Measurements from ENCODE around the gene SLC28A1.

The SLC28A1 gene

DNA sequence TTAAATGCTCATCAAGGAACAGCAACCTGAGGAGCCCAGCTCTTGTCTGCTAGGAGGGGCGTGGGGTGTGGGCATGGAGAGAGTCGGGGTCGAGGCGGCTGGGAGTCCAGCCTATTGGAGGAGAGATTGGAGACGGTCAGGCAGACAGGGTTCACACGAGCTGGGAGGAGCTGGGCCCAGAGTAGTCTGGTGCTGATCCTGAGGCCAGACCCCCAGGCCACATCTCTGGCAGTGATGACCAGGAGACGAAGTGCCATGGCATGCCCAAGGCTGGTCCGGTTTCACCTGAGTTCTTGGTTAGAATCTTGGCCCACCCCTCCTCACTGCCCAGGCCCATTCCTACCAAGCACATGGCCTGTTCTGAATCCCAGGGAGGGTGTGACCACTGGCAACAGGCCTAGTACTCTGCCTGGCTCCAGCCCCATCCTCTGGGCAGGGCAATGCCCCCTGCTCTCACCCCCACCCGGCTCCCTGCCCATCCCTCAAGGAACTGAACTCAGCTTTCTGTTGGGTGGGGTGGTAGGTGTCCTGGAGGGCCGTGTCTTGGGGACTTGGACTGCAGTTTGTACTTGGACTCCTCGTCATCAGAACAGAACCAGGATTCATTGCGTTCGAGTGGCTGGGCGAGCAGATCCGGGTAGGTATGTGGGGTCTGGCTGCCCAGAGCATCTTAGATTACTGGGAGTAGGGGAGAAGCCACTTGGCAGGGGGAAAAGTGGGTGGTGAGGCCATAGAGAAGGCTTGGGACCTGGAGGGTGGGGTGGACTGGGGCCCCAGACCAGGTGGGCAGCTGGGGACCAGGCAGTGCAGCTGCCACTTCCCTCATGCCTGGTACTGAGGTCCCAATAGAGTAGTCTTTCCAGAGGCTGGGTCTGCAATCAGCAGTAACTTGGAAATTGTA, 20.8 kb downstream of the SLC28A1 start:
- Mint-ChIP-seq H3K36me3 (peaks cover 2% of the 10 kb centered on the region), H3K27me3 (no peaks in the 10 kb centered on the region), H3K9me3 (ENCODE audit: low read depth) (no peaks in the 10 kb centered on the region), H3K27ac (no peak overlapping the region), H3K4me1 (ENCODE audit: low read depth) (no peaks in the 10 kb centered on the region), H3K4me3 (no peak overlapping the region)

- Mint-ChIP-seq H3K4me1 (ENCODE audit: low read depth) (no peaks in the 10 kb centered on the region), H3K27ac (no peak overlapping the region), H3K27me3 (no peaks in the 10 kb centered on the region), H3K9me3 (ENCODE audit: low read depth) (no peaks in the 10 kb centered on the region), H3K36me3 (no peaks in the 10 kb centered on the region), H3K4me3 (no peak overlapping the region)
These were observed 23.3 kb downstream of the SLC28A1 start for GRCh38 chr15:84907731-84908130.

DNA sequence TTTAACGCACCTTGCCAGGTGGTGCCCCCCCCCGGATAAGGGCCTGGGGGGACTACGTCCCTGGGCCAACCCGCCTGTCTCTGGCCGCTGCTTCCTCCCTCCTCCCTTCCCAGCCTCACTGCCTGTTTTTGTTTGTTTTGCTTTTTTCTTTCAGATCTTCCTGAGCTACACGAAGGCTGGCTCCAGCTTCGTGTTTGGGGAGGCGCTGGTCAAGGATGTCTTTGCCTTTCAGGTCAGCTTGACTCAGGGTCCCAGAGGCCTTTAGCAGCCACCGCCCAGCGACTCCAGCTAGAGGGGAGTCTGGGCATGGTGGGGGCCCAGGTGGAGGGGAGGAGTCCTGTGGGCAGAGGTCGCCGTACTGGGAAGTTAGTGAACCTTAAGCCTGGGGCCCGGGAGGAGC, 24.1 kb downstream of the SLC28A1 start:
- Mint-ChIP-seq H3K36me3 (no peaks in the 10 kb centered on the region), H3K4me3 (no peak overlapping the region), H3K4me1 (ENCODE audit: low read depth) (no peaks in the 10 kb centered on the region), H3K27me3 (no peaks in the 10 kb centered on the region), H3K9me3 (ENCODE audit: low read depth) (no peaks in the 10 kb centered on the region), H3K27ac (no peak overlapping the region)

DNA sequence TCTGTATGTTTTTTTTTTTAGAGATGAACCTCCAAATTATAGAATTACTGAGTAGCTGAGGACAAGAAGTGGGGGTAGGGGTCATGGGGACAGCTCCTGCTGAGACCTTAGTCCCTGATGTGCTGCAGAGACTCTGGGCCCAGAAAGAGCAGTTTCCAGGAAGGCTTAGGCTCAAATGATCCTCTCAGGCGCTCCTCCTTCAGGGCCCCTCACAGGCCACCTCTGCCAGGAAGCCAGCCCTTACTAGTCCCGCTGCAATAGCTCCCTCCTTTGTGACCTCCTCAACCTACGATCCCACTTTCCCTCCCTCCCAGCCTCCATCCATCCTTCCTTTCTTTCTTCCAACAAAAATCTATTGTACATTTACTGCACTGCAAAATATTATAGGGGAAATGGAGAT, 24.6 kb downstream of the SLC28A1 start:
- H3K36me3 Mint-ChIP-seq = no peaks in the 10 kb centered on the region
- H3K27ac Mint-ChIP-seq = no peak overlapping the region
- H3K9me3 Mint-ChIP-seq (ENCODE audit: low read depth) = no peaks in the 10 kb centered on the region
- H3K4me1 Mint-ChIP-seq (ENCODE audit: low read depth) = no peaks in the 10 kb centered on the region
- no peak overlapping the region for H3K4me3 Mint-ChIP-seq
- no peaks in the 10 kb centered on the region for H3K27me3 Mint-ChIP-seq

GRCh38 chr15:84909782-84910181, 25.3 kb downstream of the SLC28A1 start:
- no peaks in the 10 kb centered on the region for H3K9me3 Mint-ChIP-seq (ENCODE audit: low read depth)
- peaks cover under 1% of the 10 kb centered on the region for H3K4me1 Mint-ChIP-seq (ENCODE audit: low read depth)
- H3K27ac Mint-ChIP-seq = no peak overlapping the region
- H3K4me3 Mint-ChIP-seq = no peak overlapping the region
- no peaks in the 10 kb centered on the region for H3K36me3 Mint-ChIP-seq
- peaks cover under 1% of the 10 kb centered on the region for H3K27me3 Mint-ChIP-seq

GRCh38 chr15:84910928-84911623, 26.6 kb downstream of the SLC28A1 start:
- Mint-ChIP-seq H3K4me1 (ENCODE audit: low read depth) (peaks cover 6% of the 10 kb centered on the region), H3K27me3 (peaks cover 6% of the 10 kb centered on the region), H3K9me3 (ENCODE audit: low read depth) (no peaks in the 10 kb centered on the region), H3K27ac (no peak overlapping the region), H3K36me3 (peaks cover 2% of the 10 kb centered on the region), H3K4me3 (no peak overlapping the region)

- peaks cover 6% of the 10 kb centered on the region for H3K4me1 Mint-ChIP-seq (ENCODE audit: low read depth)
These were observed 27.6 kb downstream of the SLC28A1 start for GRCh38 chr15:84911879-84912660.

GRCh38 chr15:84913360-84913723, 28.9 kb downstream of the SLC28A1 start:
- peaks cover 2% of the 10 kb centered on the region for H3K36me3 Mint-ChIP-seq
- no peak overlapping the region for H3K27ac Mint-ChIP-seq
- no peak overlapping the region for H3K4me3 Mint-ChIP-seq
- H3K4me1 Mint-ChIP-seq (ENCODE audit: low read depth) = peaks cover 6% of the 10 kb centered on the region
- H3K27me3 Mint-ChIP-seq = peaks cover 6% of the 10 kb centered on the region
- no peaks in the 10 kb centered on the region for H3K9me3 Mint-ChIP-seq (ENCODE audit: low read depth)

More at GRCh38 chr15:84911879-84912660, 27.6 kb downstream of the SLC28A1 start:
- Mint-ChIP-seq H3K9me3 (ENCODE audit: low read depth) (no peaks in the 10 kb centered on the region), H3K4me3 (no peak overlapping the region), H3K27ac (no peak overlapping the region), H3K27me3 (peaks cover 6% of the 10 kb centered on the region), H3K36me3 (peaks cover 2% of the 10 kb centered on the region)

DNA sequence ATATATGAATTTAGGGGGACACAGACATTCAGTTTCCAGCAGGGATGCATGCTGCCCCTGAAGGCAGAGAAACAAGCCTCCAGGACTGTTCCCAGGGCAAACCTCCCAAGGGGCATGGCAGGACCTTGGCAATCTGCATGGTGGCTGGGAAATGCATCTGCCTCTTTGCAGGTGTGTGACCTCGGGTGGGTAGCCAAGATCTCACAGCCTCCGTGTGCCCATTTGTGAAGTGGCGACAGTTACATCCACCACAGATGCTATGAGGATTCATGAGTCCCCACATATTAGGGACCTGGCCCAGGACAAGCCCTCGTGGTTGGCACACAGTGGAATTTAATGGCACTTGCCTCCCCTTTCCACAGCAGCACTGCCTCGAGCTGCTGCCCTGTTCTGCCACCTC, 29.9 kb downstream of the SLC28A1 start:
- Mint-ChIP-seq H3K4me3 (no peak overlapping the region), H3K4me1 (ENCODE audit: low read depth) (peaks cover 6% of the 10 kb centered on the region), H3K9me3 (ENCODE audit: low read depth) (no peaks in the 10 kb centered on the region), H3K36me3 (peaks cover 2% of the 10 kb centered on the region), H3K27me3 (peaks cover 6% of the 10 kb centered on the region), H3K27ac (no peak overlapping the region)

GRCh38 chr15:84914909-84915605, 30.6 kb downstream of the SLC28A1 start:
- Mint-ChIP-seq H3K27me3 (peaks cover 6% of the 10 kb centered on the region), H3K36me3 (peaks cover 2% of the 10 kb centered on the region), H3K4me1 (ENCODE audit: low read depth) (peaks cover 6% of the 10 kb centered on the region), H3K9me3 (ENCODE audit: low read depth) (no peaks in the 10 kb centered on the region), H3K4me3 (no peak overlapping the region), H3K27ac (no peak overlapping the region)

DNA sequence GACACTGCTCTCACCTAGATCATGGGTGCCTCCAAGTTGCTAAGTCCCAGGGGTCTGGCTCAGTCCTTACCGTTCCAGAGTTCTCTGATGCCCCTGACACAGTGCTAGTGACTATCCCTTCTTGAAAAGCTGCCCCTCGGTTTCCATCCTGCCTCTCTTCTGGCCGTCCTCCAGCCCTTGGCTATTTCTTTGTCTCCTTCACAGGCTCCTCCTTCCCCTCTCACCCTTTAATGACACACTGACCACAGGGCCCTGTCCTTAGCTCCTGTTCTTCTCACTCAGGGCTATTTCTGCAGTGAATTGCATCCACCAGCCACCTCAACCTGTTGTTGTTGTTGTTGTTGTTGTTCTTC, 31.1 kb downstream of the SLC28A1 start:
- Mint-ChIP-seq H3K4me1 (ENCODE audit: low read depth) (peaks cover 6% of the 10 kb centered on the region), H3K4me3 (no peak overlapping the region), H3K27ac (no peak overlapping the region), H3K9me3 (ENCODE audit: low read depth) (no peaks in the 10 kb centered on the region), H3K27me3 (peaks cover 6% of the 10 kb centered on the region), H3K36me3 (peaks cover 2% of the 10 kb centered on the region)

DNA sequence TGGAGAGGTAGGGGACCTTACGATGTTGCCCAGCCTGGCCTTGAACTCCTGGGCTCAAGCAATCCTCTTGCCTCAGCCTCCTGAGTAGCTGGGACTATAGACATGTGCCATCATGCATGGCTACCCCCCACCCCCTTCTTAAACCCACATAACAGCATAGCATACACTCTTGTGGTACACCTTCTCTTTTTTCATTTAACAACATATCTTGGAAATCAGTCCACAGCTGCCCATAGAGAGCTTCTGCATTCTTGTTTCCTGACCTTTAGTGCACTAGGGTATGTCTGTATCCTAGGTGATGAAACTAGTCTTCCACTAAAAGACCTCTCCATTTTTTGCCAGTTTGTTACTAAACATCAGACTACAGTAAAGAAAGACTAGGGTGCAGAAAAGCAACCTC, 33.0 kb downstream of the SLC28A1 start:
- Mint-ChIP-seq H3K36me3 (peaks cover 2% of the 10 kb centered on the region), H3K27ac (no peak overlapping the region), H3K4me3 (no peak overlapping the region), H3K27me3 (peaks cover 6% of the 10 kb centered on the region), H3K4me1 (ENCODE audit: low read depth) (peaks cover 6% of the 10 kb centered on the region), H3K9me3 (ENCODE audit: low read depth) (no peaks in the 10 kb centered on the region)

GRCh38 chr15:84919106-84919667, 34.7 kb downstream of the SLC28A1 start:
- H3K27me3 Mint-ChIP-seq = peaks cover 6% of the 10 kb centered on the region
- peaks cover 6% of the 10 kb centered on the region for H3K4me1 Mint-ChIP-seq (ENCODE audit: low read depth)
- peaks cover 2% of the 10 kb centered on the region for H3K36me3 Mint-ChIP-seq
- no peaks in the 10 kb centered on the region for H3K9me3 Mint-ChIP-seq (ENCODE audit: low read depth)
- H3K4me3 Mint-ChIP-seq = no peak overlapping the region
- H3K27ac Mint-ChIP-seq = no peak overlapping the region

DNA sequence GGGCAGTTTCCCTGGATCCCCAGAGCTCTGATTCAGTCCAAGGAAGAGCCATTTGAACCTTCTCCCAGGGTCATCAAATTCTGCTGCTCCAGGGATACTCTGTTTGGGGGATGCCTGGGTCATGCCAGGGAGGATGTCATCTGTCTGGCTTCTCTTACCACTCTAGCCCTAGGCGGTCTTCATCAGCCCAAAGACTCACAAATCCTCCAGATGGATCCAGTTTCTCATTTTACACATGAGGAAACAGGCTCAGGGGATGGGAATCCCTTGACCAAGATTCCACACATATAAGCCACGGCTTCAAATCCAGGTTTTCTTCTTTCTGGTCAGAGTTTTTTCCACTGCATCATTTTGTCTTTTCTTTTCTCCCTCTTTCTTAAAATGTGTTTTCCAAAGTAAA, 36.7 kb downstream of the SLC28A1 start:
- Mint-ChIP-seq H3K4me3 (no peak overlapping the region), H3K9me3 (ENCODE audit: low read depth) (no peaks in the 10 kb centered on the region), H3K36me3 (no peaks in the 10 kb centered on the region), H3K27me3 (no peaks in the 10 kb centered on the region), H3K4me1 (ENCODE audit: low read depth) (no peaks in the 10 kb centered on the region), H3K27ac (no peak overlapping the region)

All from activated naive CD8-positive, alpha-beta T cell (primary cell).